HepG2 (cell line): ENCODE measurements around the gene CD24.

Experiments used
- MYC ChIP-seq: sonication (generic); formaldehyde crosslinking; IDR thresholded peaks from 2 replicates; pipeline ENCODE4 v1.9.0; 2021; ENCODE audit warnings: missing genetic modification reagents, borderline replicate concordance
- MZF1 ChIP-seq: sonication (generic); formaldehyde crosslinking; IDR thresholded peaks from 2 replicates; pipeline ENCODE4 v1.8.1; 2023; ENCODE audit warnings: mild to moderate bottlenecking, missing genetic modification reagents, borderline replicate concordance
- PHB2 ChIP-seq: fragments of 450-650 bp; IDR thresholded peaks from 2 replicates; pipeline ENCODE4 v1.6.1; 2018; ENCODE audit not compliant: partially characterized antibody
- POLR2A ChIP-seq, 2 experiments: IDR thresholded peaks; 2 replicates each; pipeline ENCODE4 v1.6.1; 2011; ENCODE audit warnings: low read depth in 2 of 2, low read length in 2 of 2, mild to moderate bottlenecking in 1 of 2, moderate library complexity in 1 of 2; ENCODE audit not compliant: insufficient read depth in 1 of 2
- SP1 ChIP-seq, 2 experiments: fragments of 450-650 bp in 1 of 2; sonication (generic) in 1 of 2; formaldehyde crosslinking in 1 of 2; IDR thresholded peaks; 2 replicates each; pipeline versions ENCODE4 v1.4.0 to v1.6.1; 2016 to 2020; ENCODE audit warnings: missing genetic modification reagents in 1 of 2
- TF ChIP-seq, protein P1 (sequence below): sonication (generic); formaldehyde crosslinking; IDR thresholded peaks from 2 replicates; pipeline ENCODE4 v1.5.0; 2020; ENCODE audit warnings: mild to moderate bottlenecking, missing genetic modification reagents, moderate library complexity

DNA sequence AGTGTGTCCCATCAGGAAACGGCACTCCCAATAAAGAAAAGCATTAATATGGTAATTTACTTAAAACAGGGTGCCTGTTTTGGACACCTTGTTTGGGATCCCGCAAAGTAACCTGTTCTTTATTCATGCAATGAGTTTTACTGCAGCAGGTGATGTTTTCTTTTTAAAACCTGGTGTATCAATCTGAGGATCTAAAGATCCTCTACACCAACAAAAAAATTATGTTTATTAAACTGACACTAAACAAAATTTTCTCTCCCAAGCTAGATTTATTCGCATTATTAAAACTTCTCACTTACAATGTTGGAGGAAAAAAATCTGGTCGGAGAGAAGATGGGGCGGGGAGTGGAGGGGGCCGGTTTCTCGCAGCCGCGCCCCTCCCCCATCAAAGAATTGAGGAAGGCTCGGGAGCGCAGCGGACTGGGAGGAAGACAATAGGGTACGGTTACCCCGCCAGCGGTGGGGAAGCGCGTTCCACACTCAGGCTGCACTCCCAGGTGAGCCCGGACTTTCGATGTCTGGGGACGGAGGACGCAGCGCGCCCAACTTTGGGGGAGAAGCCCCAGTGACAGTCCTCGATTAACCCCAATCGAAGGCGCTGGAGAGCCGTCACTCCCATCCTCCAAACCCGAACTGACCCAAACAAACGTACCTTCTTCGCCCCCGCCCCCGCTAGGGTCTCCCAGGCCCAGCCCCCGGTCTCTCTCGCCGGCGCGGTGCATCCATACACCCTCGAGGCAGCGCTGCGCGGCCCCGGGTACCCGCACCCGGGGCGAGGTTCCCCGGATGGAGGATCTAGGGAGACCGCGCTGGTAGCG lies 1.3 kb downstream of the CD24 start:
- TF ChIP-seq MZF1 (CRISPR knock-in tag) (no peak), PHB2 (no peak), SP1 (IDR thresholded peaks at IDR 0.05) (no peak), SP1 (CRISPR knock-in tag; IDR thresholded peaks at IDR 0.05) (no peak), MYC (no peak), POLR2A (IDR thresholded peaks at IDR 0.05; ENCODE audit: insufficient read depth in 1 of 2, low read depth in 2 of 2, low read length in 2 of 2) (no peak)
- TF ChIP-seq, protein P1, sequence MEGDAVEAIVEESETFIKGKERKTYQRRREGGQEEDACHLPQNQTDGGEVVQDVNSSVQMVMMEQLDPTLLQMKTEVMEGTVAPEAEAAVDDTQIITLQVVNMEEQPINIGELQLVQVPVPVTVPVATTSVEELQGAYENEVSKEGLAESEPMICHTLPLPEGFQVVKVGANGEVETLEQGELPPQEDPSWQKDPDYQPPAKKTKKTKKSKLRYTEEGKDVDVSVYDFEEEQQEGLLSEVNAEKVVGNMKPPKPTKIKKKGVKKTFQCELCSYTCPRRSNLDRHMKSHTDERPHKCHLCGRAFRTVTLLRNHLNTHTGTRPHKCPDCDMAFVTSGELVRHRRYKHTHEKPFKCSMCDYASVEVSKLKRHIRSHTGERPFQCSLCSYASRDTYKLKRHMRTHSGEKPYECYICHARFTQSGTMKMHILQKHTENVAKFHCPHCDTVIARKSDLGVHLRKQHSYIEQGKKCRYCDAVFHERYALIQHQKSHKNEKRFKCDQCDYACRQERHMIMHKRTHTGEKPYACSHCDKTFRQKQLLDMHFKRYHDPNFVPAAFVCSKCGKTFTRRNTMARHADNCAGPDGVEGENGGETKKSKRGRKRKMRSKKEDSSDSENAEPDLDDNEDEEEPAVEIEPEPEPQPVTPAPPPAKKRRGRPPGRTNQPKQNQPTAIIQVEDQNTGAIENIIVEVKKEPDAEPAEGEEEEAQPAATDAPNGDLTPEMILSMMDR: no peak
